Fibroblast of skin of right biceps (primary cell): ENCODE data around the gene KRT4.
A peak's percentile ranks its signal among the peaks of the same experiment; 100 is the strongest.

Source experiments
- DNase-seq: peaks from one replicate; pipeline ENCODE4 v3.0.0-alpha.2; 2013

KRT4 gene

DNA sequence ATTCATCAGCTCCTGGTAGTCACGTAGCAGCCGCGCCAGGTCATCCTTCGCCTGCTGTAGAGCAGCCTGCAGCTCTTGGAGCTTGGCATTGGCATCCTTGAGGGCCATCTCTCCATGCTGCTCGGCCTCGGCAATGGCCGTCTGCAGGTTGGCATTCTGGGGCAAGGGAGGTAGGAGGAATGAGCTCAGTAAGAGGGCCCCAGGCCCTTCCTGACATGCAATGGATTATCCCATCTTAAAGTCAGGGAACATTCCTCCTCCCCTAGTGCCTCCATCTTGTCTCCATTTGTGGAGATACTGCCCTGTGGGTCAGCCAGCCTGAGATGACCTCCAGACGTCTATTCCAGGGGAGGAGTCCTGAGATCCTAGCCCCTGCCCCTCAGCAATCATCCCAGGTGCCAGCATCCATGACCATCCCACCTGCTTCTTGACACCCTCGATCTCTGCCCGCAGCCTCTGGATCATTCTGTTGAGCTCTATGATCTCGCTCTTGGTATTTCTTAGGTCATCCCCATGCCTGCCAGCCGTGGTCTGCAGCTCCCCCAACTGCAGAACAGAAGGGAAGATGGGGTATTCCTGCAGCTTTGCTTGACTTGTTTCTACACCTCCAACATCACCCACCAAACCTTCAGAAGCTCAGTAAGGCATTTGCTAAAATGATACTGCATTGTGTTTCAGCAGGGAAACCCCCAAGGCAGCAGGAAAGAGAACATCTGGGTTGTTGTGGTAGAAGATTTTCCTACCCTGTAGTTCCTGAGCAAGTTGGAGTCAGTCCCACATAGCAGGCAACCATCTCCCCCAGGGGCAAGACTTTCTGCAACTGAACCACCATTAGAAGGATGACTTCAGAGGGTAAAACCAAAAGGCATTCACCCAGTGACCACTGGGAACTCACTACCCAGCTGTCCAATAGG lies 22.4 kb downstream of the KRT4 start:
- DNase-seq, result no peak

GRCh38 chr12:52790427-52791270 lies 23.3 kb downstream of the KRT4 start:
- DNase-seq, result no peak

DNA sequence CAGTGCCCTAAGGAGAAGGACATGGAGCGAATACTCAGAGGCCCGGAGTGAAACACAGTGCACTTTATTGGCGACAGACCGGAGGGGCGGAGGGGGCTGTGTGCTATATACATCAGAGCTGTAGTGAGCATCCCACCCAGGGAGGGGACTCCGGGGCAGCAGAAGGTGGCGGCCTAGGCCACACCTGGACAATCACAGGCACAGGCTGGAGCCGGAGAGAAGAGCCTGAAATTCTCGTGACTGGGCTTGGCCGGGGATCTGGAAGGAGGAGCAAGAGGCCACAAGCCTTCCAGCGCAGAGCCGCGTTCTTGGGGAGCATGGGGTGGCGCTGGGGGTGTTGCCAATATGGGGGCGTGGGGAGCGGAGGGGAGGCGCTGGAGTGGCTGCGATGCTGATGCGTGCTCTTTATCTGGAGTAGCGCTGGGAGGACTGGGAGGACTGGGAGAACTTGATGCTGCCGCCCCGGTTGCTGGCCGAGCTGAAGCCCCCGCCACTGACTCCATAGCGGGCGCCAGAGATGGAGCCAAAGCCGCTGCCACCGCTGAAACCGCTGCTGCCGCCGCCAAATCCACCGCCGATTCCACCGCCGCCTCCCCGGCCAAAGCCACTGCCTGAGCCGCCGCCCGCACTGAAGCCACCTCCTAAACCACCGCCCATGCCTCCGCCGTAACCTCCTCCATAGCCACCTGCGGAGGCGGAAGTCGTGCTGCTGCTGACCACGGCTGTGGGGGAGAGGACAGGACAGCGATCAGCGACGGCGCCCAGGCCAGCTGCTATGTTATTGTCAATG lies 24.1 kb downstream of the KRT4 start:
- DNase-seq, result peak; percentile 3

GRCh38 chr12:52788876-52789636 lies 24.9 kb downstream of the KRT4 start:
- DNase-seq, result no peak

DNA sequence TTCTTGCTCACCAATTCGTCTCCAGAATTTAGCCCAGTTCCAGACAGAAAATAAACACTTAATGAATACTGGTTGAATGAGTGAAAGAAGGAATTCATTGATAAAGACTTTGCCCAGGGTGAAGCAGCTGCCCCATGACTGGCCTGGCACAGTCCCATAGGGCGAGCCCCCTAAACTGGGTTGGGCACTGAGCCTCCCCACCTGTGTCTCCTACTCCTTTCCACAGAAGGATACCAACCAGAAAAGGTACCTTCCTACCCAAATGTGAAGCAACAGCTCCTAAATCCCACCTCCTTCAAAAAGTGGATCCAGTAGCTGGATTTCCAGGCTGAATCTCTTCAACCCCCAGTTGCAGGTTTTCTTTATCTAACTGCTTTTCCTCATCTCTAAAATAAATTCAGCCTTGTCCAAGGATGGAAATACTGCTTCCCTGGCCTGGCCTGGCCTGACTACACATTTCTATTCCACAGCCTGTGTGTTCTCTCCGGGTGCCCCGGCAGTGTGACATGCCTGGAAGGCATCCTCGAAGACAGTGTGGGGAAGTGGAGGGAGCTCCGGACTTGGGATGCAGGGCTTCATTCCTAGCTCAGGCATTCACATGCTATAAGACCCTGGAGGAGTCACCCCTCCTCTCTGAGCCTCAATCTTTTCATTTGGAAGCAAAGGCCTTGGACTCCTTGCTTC lies 25.6 kb downstream of the KRT4 start:
- DNase-seq, result no peak

DNA sequence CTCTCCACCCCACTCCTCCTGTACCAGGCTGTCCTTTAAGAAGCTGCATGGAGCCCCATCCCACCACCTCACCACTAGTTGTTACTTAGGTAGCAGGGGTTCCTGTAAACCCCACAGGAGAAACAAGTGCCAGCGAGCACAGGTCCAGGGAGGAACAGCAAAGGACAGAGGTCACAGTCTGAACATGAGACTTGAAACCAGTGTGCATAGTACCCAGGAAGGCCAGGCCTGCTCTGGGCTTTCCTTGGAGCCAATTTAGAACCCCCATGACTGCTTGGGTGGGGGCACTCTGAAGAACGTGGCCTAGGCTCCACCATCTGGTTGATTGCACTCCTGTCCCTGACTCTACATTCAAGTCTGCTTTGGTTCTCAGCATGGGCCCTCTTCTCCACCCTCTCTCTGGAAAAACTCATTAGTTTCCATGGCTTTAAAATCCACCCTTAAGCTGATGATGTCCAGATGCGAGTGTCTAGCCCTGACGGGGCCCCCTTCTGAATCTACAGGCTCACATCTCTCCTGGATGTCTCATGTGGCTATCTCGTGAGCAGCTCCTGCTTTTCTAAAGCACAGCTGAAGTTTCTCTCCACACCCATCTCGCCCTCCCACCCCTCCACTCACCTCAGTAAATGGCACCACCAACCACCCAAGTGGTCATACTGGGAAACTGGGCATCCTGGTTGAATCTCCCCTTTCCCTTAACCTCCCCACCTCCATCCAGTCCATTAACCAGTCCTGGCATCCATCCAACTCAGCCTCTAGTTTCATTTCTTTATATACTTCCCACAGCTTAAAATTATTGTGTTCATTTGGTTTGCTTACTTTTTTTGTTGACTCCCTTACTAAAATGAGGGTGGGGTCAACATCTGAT lies 26.4 kb downstream of the KRT4 start:
- no peak for DNase-seq

- DNase-seq, result no peak
Observed at GRCh38 chr12:52784909-52785308, 29.0 kb downstream of the KRT4 start.

GRCh38 chr12:52783563-52784316 lies 30.2 kb downstream of the KRT4 start:
- no peak for DNase-seq

DNA sequence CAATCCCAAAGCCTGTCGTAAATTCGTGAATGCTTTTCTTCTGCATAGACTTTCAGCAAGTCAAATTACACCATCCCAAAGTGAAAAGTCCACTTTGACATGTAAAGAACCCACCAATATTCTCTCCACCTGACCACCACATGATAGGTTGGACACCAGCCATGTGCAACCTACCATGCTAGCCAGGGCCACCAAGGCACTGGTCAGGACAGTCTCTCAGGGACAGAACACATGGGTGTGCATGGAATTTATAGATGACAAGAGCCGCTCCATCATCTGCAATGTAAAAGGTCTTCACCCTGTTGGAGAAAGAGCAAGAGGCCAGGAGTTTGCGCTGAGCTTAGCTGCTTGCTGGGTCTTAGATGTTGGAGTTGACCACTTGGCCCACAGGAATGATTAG lies 31.4 kb downstream of the KRT4 start:
- no peak for DNase-seq

DNA sequence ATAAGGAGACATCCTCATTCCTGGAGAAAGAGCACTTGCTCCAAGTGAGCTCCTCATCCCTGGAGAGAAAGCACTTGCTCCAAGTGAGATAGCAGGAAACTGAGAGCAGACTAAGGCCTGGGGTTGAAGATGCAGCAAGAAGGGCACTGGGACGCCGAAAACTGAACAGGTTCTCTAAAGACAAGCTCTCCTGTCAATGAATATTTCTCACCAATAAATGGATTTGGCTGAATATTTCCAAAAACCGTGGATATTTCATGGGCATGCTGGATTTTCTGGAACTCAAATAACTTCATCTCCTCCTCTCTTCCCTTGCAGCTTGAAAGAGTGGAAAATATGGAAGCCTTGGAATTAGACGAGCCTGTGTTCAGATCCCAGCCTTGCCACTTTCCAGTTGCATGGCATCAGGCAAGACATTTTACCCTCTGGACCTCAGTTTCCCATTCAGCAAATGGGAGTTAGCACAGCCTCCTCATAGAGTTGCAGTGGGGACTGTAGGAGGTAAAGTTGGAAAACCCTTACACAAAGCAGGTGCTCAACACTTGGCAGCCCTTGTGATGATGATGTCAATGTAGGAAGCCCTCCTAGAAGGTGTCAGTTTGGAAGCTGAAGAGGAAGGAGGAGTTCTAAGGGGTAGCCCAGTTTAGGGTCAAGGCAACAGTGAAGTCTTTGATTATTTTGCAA lies 32.4 kb downstream of the KRT4 start:
- DNase-seq, result no peak

DNA sequence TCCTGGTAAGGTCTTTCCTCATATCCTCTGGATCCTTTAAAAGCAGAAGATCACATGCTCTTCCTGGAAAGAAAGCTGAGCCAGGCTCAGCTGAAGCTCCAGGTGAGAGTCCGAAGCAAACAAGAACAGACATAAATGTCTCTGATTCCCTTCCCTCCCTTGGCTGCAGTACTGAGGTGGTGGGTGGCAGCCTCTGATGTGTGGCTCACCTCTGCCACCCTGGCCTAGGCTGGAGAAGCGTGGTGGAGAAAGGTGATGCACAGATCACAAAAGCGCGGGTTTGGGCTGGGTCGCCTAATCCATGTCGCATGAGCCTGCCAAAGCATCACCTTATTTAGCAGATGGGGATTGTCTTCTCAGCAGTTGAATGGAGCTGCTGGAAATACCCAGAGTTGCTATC lies 34.0 kb downstream of the KRT4 start:
- DNase-seq, result no peak

GRCh38 chr12:52778833-52779232 lies 35.1 kb downstream of the KRT4 start:
- DNase-seq, result no peak

DNA sequence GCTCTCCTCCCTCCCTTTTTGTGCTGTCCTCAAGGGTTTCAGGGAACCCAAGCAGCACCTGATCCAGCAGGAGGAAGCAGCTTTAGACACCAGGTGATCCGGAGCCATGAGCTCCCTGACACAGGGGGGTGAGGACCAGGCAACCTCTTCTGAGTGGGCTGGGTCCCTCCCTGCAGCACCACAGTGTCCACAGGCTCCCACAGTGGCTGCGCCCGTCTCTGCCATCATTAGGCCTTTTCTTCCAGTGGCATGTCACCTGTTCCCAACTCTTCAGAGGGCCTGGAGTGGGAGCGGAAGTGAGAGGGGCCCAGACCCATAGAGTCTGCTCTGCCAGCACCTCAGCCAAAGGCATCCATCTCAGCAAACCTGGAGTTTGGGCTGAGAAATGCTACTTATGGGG lies 36.4 kb downstream of the KRT4 start:
- DNase-seq, result no peak

DNA sequence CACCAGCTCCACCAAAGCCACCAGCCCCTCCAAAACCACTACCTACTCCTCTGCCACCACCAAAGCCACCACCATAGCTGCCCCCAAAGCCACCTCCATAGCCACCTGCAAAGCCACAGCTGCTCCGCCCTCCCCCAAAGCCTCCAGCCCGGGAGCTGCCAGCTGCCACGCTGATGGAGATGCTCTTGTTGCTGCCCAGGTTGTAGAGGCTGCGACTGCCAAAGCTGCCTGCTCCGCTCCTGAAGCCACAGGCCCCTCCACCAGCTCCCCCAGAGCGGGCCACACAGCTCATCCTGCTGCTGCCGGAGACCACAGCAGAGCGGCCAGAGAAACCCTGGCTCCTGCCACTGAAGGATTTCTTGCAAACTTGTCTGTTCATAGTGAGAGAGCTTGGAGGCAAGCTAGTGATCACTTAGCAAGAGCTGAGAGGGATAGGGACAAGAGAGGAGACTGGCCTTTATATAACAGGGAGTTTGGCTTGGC lies 37.0 kb downstream of the KRT4 start, which contains the start of gene KRT76:
Gene KRT76 (minus strand): TSS at position 433 of the 483 bp plus-strand sequence. CDS start 54 bp downstream, at position 379.
- DNase-seq, result no peak

DNA sequence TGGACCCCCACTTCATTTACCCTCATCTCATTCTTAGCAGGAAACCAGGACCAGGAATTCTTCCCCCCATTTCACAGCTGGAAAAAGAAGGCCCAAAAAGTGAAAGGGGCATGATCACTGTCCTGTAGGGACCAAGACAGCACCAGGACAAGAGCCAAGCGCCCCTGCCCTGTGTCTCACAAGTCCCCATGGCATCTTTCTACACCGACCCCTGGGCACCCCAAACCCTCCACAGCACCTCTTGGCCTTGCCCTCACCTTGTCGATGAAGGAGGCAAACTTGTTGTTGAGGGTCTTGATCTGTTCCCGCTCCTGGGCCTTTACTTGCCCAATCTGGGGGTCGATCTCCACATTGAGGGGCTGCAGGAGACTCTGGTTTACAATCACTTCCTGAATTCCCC lies 37.5 kb downstream of the KRT4 start:
- no peak for DNase-seq

- DNase-seq, result no peak
Observed at GRCh38 chr12:52774629-52775250, 39.2 kb downstream of the KRT4 start.

GRCh38 chr12:52772772-52773171 lies 41.1 kb downstream of the KRT4 start:
- DNase-seq, result no peak

- DNase-seq, result peak; percentile 5
Observed at GRCh38 chr12:52772188-52772587, 41.7 kb downstream of the KRT4 start.

DNA sequence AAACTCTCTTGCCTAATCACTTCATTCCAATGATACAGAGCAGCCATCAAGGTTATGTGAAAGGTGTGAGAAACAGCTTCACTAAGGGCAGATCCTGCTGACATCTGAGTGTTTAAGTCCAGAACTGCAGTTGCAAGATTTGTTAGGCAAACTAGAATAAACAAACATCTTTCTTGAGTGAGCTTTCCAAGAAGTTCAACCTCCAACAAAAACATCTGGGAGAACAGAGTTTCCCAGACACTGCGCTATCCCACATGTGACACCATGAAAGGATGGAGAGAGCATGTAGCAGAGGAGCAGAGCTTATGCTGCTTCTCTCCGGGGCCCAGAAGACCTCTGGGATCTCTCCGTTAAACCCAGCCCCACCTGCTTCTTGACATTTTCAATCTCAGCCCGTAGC lies 42.4 kb downstream of the KRT4 start:
- DNase-seq, result no peak
